ENCODE data around the gene SPOP. TPM values are rescaled to one million over a fixed set of nuclear protein-coding genes. Genes with fewer than 3 reads are reported as not detected.

SPOP gene
- total and polyA plus RNA-seq, 2 of the 4 experiments (the other 2 are of a cell fraction), result 24.9 to 47.5 TPM

DNA sequence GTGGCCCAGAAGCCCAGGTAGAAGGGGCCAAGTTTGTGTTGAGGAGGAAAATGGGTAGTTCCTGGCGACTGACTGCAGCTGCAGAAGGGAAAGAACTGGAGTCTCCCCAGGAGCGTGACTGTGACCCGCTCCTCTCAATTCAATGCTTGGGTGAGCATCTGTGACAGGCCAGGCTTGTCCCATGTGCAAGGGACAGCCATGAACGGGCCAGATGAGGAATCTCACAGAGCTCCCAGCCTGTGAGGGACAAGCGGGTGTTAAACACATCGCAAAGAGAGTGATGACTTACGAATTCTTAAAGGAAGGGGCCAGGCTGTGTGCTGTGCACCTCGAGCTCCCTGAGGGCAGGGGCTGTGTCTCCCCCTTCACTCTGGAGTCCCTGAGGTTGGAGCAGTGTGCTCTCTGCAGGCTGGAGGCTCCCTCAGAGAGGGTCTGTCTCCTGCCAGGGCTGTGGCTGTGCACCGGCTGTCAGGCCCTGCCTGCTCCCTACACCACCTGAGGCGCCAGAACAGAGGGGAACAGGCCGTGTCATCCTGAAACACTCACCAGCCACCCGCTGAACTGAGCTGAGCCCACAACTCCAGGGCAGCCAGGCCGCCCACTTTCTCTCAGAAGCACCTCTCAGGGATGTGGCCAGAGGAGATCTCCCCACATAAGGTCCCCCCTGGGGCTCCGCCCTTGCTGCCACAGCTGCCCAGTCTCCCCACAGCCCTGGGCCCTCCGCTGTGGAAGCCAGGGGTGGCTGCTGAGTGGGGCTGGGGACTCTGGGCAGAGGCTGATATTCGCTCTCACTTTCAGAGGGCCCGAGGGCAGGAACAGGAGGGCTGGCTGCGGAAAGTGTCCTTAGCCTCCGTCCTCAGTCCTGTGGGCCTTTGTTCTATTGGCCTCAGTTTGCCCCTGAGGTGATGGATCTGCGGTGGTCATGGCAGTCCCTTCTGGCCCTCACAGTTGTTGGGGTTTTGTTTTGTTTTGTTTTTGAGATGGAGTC is 127.9 kb downstream of the SPOP start:
- no peaks in the 10 kb centered on the region for H3K9me1 ChIP-seq (ENCODE audit: insufficient read depth, low read length)
- H3K18ac ChIP-seq (ENCODE audit: low read depth, low read length), result no peak overlapping the region
- H4K8ac ChIP-seq (ENCODE audit: low read depth in 2 of 2, low read length in 2 of 2), result no peak overlapping the region
- ChIA-PET CTCF (no interaction called here), POLR2A (ENCODE audit: unreplicated experiment) (no interaction called here)
- H3K9ac ChIP-seq (ENCODE audit: low read depth, low read length), result no peak overlapping the region
- H2AK9ac ChIP-seq (replicated peaks; ENCODE audit: low read depth, low read length, poor library complexity), result no peak overlapping the region
- H3K4me2 ChIP-seq (ENCODE audit: low read depth, low read length), result no peak overlapping the region
- H3K4me1 ChIP-seq (ENCODE audit: control insufficient read depth, insufficient read depth, low read length), result no peaks in the 10 kb centered on the region
- H2AFZ ChIP-seq (replicated peaks; ENCODE audit: low read length, poor library complexity), result peak overlapping the region; percentile 30
- in situ Hi-C loops (cut with MboI; ENCODE audit: low sequenced_read_pairs) (loop anchor here (5.0 to 10.0 kb wide), 2 partner anchors 113 to 235 kb away; no protein-coding TSS in a partner anchor), intact Hi-C loops (cut with micrococcal nuclease) (no loop called here), dilution Hi-C loops (cut with HindIII; ENCODE audit: low sequenced_read_pairs, unreplicated experiment) (no loop called here)
- DNase-seq (no peak), ATAC-seq (ENCODE audit: low read depth) (no peak)
- H3K56ac ChIP-seq (ENCODE audit: extremely low read depth, insufficient read depth, low read length), result no peak overlapping the region
- H3K4ac ChIP-seq (ENCODE audit: low read depth, low read length), result no peak overlapping the region
- no peak overlapping the region for H4K91ac ChIP-seq (ENCODE audit: insufficient read depth, low read depth, low read length)
- no peak overlapping the region for H3K27ac ChIP-seq (ENCODE audit: insufficient read depth, low read length)
- H3K23ac ChIP-seq (ENCODE audit: low read depth, low read length), result no peak overlapping the region
- no TSS peak for BruUV-seq (replicated peaks)
- H2BK20ac ChIP-seq (ENCODE audit: low read depth, low read length), result no peak overlapping the region
- no peak overlapping the region for H3K14ac ChIP-seq (replicated peaks; ENCODE audit: low read depth, low read length)
- peaks cover 47% of the 10 kb centered on the region for H3K27me3 ChIP-seq (ENCODE audit: control insufficient read depth, insufficient read depth, low read length)
- no peak overlapping the region for H2BK15ac ChIP-seq (ENCODE audit: low read depth, low read length)
- H4K5ac ChIP-seq (ENCODE audit: low read depth, low read length), result no peak overlapping the region
- WGBS, 2 experiments (ENCODE audit: extremely low coverage in 2 of 2, insufficient read length in 1 of 2), result 78% methylated on average over 3 of the region's 20 CpGs; no CpG with 5 or more reads in 1 of the 2 experiments
- H3K9me3 ChIP-seq (ENCODE audit: control insufficient read depth, insufficient read depth, low read length), result no peaks in the 10 kb centered on the region
- H2AK5ac ChIP-seq (ENCODE audit: low read depth, low read length), result no peak overlapping the region
- H3K79me1 ChIP-seq (ENCODE audit: low read depth in 1 of 2, low read length in 2 of 2), result no peaks in the 10 kb centered on the region
- H2BK120ac ChIP-seq (ENCODE audit: low read depth, low read length), result no peak overlapping the region
- no peak overlapping the region for H2BK5ac ChIP-seq (ENCODE audit: low read depth, low read length, poor library complexity, severe bottlenecking)
- H3K36me3 ChIP-seq (ENCODE audit: control insufficient read depth, insufficient read depth, low read length), result no peaks in the 10 kb centered on the region
- no peak overlapping the region for H3K4me3 ChIP-seq (ENCODE audit: insufficient read depth, low read depth, low read length)
- no peaks in the 10 kb centered on the region for H4K20me1 ChIP-seq (ENCODE audit: insufficient read depth, low read length)
- no peak for TF ChIP-seq MXI1 (IDR thresholded peaks at IDR 0.05; ENCODE audit: borderline replicate concordance, low read depth, low read length)
- TF ChIP-seq CHD1 (IDR thresholded peaks at IDR 0.05; ENCODE audit: low read depth, low read length), result no peak
- TF ChIP-seq RAD21 (IDR thresholded peaks at IDR 0.05; ENCODE audit: low read length), result no peak
- no peak for TF ChIP-seq USF2 (IDR thresholded peaks at IDR 0.05; ENCODE audit: low read depth, low read length)
- no peak for TF ChIP-seq SMC3 (IDR thresholded peaks at IDR 0.05; ENCODE audit: low read depth, low read length)
- no peak for TF ChIP-seq POLR2A (IDR thresholded peaks at IDR 0.05; ENCODE audit: low read depth, low read length)
- no peak for TF ChIP-seq RCOR1 (IDR thresholded peaks at IDR 0.05; ENCODE audit: insufficient replicate concordance, low read length)
- TF ChIP-seq MAZ (IDR thresholded peaks at IDR 0.05; ENCODE audit: borderline replicate concordance, low read depth, low read length), result no peak
- TF ChIP-seq FOS (IDR thresholded peaks at IDR 0.05; ENCODE audit: low read depth, low read length), result no peak
- no peak for TF ChIP-seq CEBPB (IDR thresholded peaks at IDR 0.05; ENCODE audit: low read depth, low read length)
- TF ChIP-seq BHLHE40 (IDR thresholded peaks at IDR 0.05; ENCODE audit: low read depth, low read length), result no peak
- TF ChIP-seq MAFK (IDR thresholded peaks at IDR 0.05; ENCODE audit: low read depth, low read length), result no peak
- no peak for TF ChIP-seq ELK1 (IDR thresholded peaks at IDR 0.05; ENCODE audit: borderline replicate concordance, low read depth, low read length)
- no peak for TF ChIP-seq CTCF (conservative IDR thresholded peaks at IDR 0.05; ENCODE audit: low read depth, low read length)
